HepG2 (cell line): ENCODE results near the gene ACTR6. TPM values are rescaled to one million over a fixed set of nuclear protein-coding genes. Genes with fewer than 3 reads are reported as not detected.

Experiments
- GATAD2A ChIP-seq: IDR thresholded peaks from 2 replicates; pipeline ENCODE4 v1.6.1; 2016
- HHEX ChIP-seq: IDR thresholded peaks from 2 replicates; pipeline ENCODE4 v1.6.1; 2016; ENCODE audit warnings: control low read depth
- ZC3H4 ChIP-seq: sonication (generic); formaldehyde crosslinking; IDR thresholded peaks from 2 replicates; pipeline ENCODE4 v1.4.0; 2020; ENCODE audit warnings: missing genetic modification reagents, borderline replicate concordance
- ZNF460 ChIP-seq: sonication (generic); formaldehyde crosslinking; IDR thresholded peaks from 2 replicates; pipeline ENCODE4 v1.5.1; 2020; ENCODE audit warnings: missing genetic modification reagents, mild to moderate bottlenecking, borderline replicate concordance
- polyA plus RNA-seq, 8 experiments: library from polyadenylated mRNA; depleted of rRNA in 3 of 8; stranded (reverse) in 7 of 8; unstranded in 1 of 8; fragments of >200 nt; fragmentation: Illumina TruSeq in 4 of 8; extraction: Trizol in 4 of 8; gene quantifications; 2 replicates each; pipeline versions ENCODE4 v1.2.1 to v1.2.3, GENCODE V29; 2011 to 2016; ENCODE audit warnings: low read depth in 4 of 8, missing spikeins in 1 of 8, mixed read lengths in 1 of 8; ENCODE audit not compliant: insufficient read depth in 1 of 8
- total RNA-seq, 5 experiments: library from RNA; depleted of rRNA; stranded (reverse); fragments of >200 nt; fragmentation: Illumina TruSeq; extraction: Trizol; gene quantifications; 2 replicates each; pipeline ENCODE4 v1.2.3, GENCODE V29; 2016; ENCODE audit warnings: low read depth in 1 of 5
- TF ChIP-seq, protein P1 (sequence below), 2 experiments: fragments of 450-650 bp in 1 of 2; sonication (generic) in 1 of 2; formaldehyde crosslinking; IDR thresholded peaks; 2 replicates each; pipeline versions ENCODE4 v1.5.0 to v1.8.0; 2020 to 2022; ENCODE audit warnings: mild to moderate bottlenecking in 1 of 2, missing genetic modification reagents in 1 of 2
- TF ChIP-seq, protein P2 (sequence below): sonication (generic); formaldehyde crosslinking; IDR thresholded peaks from 2 replicates; pipeline ENCODE4 v1.4.0; 2020; ENCODE audit warnings: mild to moderate bottlenecking, missing genetic modification reagents, borderline replicate concordance
- TF ChIP-seq, protein P3 (sequence below): sonication (generic); formaldehyde crosslinking; IDR thresholded peaks from 2 replicates; pipeline ENCODE4 v1.8.1; 2023; ENCODE audit warnings: mild to moderate bottlenecking, moderate library complexity, missing genetic modification reagents

The ACTR6 gene
- total and polyA plus RNA-seq, 2 of the 13 experiments (the other 11 are each of a cell fraction or from before 2014, with no cell fraction given): 12.9 to 22.4 TPM

DNA sequence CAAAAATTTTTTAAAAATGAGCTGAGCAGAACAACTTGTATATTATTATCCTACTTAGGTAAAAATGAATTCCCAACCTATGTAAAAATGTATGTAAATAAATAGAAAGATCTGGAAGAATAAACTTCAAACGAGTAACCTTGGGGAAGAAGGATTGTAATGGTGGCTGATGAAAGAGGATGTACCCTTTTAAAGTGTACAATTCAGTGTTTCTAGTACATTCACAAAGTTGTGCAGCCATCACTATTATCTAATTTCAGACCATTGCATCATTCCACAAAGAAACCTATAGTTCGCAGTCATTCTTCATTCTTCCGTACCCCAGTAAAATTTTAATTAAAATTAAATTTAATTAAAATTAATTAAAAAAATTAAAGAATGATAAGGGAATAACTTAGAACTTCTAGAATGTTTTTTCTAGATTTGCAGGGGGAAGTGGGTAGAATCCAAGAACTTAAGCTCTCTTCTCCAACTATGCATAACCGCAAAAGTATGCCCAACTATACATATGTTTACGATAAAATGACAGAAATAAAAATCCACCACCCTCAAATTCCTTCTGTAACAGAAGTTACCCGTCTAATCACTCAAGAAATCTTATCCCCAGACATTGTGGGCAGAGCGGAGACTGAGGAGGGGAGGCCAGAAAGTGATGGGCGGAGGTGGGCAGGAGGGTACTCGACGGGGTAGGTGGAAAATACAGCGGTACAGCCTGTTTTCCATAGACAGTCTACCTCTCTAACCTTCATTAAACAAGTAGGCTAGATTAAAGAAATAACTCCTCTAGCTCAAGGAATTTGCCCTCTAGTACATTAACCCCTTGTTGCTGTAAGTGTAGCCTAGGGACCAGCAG, 65.3 kb downstream of the ACTR6 start (continued):
- TF ChIP-seq, protein P1, sequence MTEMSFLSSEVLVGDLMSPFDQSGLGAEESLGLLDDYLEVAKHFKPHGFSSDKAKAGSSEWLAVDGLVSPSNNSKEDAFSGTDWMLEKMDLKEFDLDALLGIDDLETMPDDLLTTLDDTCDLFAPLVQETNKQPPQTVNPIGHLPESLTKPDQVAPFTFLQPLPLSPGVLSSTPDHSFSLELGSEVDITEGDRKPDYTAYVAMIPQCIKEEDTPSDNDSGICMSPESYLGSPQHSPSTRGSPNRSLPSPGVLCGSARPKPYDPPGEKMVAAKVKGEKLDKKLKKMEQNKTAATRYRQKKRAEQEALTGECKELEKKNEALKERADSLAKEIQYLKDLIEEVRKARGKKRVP (CRISPR knock-in tag; IDR thresholded peaks at IDR 0.05): peak in 1 of 2 experiments; percentile 87; a peak in 2 of 4 replicates
- TF ChIP-seq, protein P2, sequence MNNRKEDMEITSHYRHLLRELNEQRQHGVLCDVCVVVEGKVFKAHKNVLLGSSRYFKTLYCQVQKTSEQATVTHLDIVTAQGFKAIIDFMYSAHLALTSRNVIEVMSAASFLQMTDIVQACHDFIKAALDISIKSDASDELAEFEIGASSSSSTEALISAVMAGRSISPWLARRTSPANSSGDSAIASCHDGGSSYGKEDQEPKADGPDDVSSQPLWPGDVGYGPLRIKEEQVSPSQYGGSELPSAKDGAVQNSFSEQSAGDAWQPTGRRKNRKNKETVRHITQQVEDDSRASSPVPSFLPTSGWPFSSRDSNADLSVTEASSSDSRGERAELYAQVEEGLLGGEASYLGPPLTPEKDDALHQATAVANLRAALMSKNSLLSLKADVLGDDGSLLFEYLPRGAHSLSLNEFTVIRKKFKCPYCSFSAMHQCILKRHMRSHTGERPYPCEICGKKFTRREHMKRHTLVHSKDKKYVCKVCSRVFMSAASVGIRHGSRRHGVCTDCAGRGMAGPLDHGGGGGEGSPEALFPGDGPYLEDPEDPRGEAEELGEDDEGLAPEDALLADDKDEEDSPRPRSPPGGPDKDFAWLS (CRISPR knock-in tag): no peak
- TF ChIP-seq, protein P3, sequence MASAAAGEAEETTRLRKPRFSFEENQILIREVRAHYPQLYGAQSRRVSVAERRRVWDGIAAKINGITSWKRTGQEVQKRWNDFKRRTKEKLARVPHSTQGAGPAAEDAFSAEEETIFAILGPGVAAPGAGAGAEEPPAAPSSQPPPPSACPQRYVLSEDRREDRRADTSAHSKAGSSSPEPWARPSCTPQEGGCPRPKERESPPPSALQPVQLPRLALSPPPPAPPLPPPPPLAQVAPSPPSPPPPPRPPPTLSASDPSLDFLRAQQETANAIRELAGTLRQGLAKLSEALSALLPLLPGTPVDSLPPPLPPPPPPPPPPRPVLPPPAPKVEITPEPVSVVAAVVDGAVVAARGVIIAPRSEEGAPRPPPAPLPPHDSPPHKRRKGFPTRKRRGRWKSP (CRISPR knock-in tag): 0 out of 2 replicates have a peak, but pooled peaks have one; percentile 14
- 0 out of 2 replicates have a peak, but pooled peaks have one; percentile 11 for TF ChIP-seq GATAD2A (CRISPR knock-in tag)
- TF ChIP-seq ZNF460 (CRISPR knock-in tag): no peak
- 0 out of 2 replicates have a peak, but pooled peaks have one; percentile 44 for TF ChIP-seq ZC3H4 (CRISPR knock-in tag)
- TF ChIP-seq HHEX (CRISPR knock-in tag): no peak
- TF ChIP-seq, all 625 proteins: peak for 10
